B cell (primary cell): ENCODE results near the gene PRXL2B. TPM values are rescaled to one million over a fixed set of nuclear protein-coding genes. Genes with fewer than 3 reads are reported as not detected.

Source experiments
- ATAC-seq: fragments of 200-7000 bp; cut with Tn5 transposase; one replicate; pipeline ENCODE4 v1.10.0; 2021; ENCODE audit warnings: low read depth, mild to moderate bottlenecking, moderate number of reproducible peaks, moderate library complexity
- CTCF ChIA-PET: fragments of 350-600 bp; sonication (Branson Sonifier 250); formaldehyde crosslinking; loops from one replicate; lab custom pipeline; 2021; ENCODE audit warnings: antibody characterized with exemption, inconsistent platforms; lab: Charles Lee
- POLR2A ChIA-PET: fragments of 350-600 bp; sonication (Branson Sonifier 250); formaldehyde crosslinking; loops from one replicate; lab custom pipeline; 2021; ENCODE audit warnings: antibody characterized with exemption; lab: Charles Lee
- DNase-seq: peaks from one replicate; pipeline ENCODE4 v3.0.0; 2013
- H2AFZ ChIP-seq: 2 replicates; pipeline ENCODE4 v1.6.1; 2012; ENCODE audit warnings: mild to moderate bottlenecking, low read depth, low read length; ENCODE audit not compliant: insufficient read depth, poor library complexity, severe bottlenecking
- H3K27ac ChIP-seq, 2 donors: 1 replicate in 1 of 2; 2 replicates in 1 of 2; pipeline ENCODE4 v1.5.1; 2012 to 2013; ENCODE audit warnings: low read length in 2 of 2, mild to moderate bottlenecking in 2 of 2, moderate library complexity in 1 of 2
- H3K27me3 ChIP-seq, 4 experiments: fragments of 200-600 bp in 1 of 4; sonication (generic) in 1 of 4; replicated peaks in 1 of 4; 1 replicate in 2 of 4; 2 replicates in 2 of 4; pipeline versions ENCODE4 v1.6.1 to v1.7.0; 2013 to 2016; ENCODE audit warnings: low read length in 3 of 4, mild to moderate bottlenecking in 2 of 4, mixed read lengths in 1 of 4, moderate library complexity in 1 of 4; ENCODE audit not compliant: insufficient read depth in 4 of 4, control insufficient read depth in 3 of 4; ENCODE audit errors: control extremely low read depth in 1 of 4
- H3K36me3 ChIP-seq, 2 experiments: replicated peaks in 1 of 2; 1 replicate in 1 of 2; 2 replicates in 1 of 2; pipeline versions ENCODE4 v1.6.1 to v1.7.1; 2013; ENCODE audit warnings: low read length in 1 of 2; ENCODE audit not compliant: insufficient read depth in 2 of 2, control insufficient read depth in 1 of 2; ENCODE audit errors: control extremely low read depth in 1 of 2, extremely low read depth in 1 of 2
- H3K4me1 ChIP-seq, 2 donors: fragments of 200-600 bp in 1 of 2; sonication (generic) in 1 of 2; 1 replicate in 1 of 2; 2 replicates in 1 of 2; pipeline versions ENCODE4 v1.5.1 to v1.6.1; 2013 to 2017; ENCODE audit warnings: low read length in 2 of 2; ENCODE audit not compliant: control insufficient read depth in 2 of 2, insufficient read depth in 2 of 2
- H3K4me2 ChIP-seq: replicated peaks from 2 replicates; pipeline ENCODE3; 2012; ENCODE audit warnings: mild to moderate bottlenecking, low read depth, low read length; ENCODE audit not compliant: poor library complexity, severe bottlenecking
- H3K4me3 ChIP-seq, 5 experiments: fragments of 200-600 bp in 1 of 5; sonication (generic) in 1 of 5; 1 replicate in 3 of 5; 2 replicates in 2 of 5; pipeline versions ENCODE4 v1.5.1 to v1.7.0; 2011 to 2016; ENCODE audit warnings: low read length in 4 of 5, mild to moderate bottlenecking in 4 of 5, low read depth in 2 of 5, control low read depth in 1 of 5, moderate library complexity in 1 of 5; ENCODE audit not compliant: insufficient read depth in 1 of 5; ENCODE audit errors: control extremely low read depth in 1 of 5, extremely low read depth in 1 of 5
- H3K79me2 ChIP-seq: fragments of 200-600 bp; sonication (generic); one replicate; pipeline ENCODE4 v1.6.0; 2016; ENCODE audit warnings: low read length; ENCODE audit not compliant: control insufficient read depth, insufficient read depth
- H3K9ac ChIP-seq: fragments of 200-600 bp; sonication (generic); 2 replicates; pipeline ENCODE4 v1.6.1; 2017; ENCODE audit warnings: mild to moderate bottlenecking, low read length, moderate library complexity
- H3K9me3 ChIP-seq, 3 donors: one replicate each; pipeline versions ENCODE4 v1.6.1 to v1.7.1; 2013; ENCODE audit warnings: low read length in 2 of 3; ENCODE audit not compliant: control insufficient read depth in 2 of 3, insufficient read depth in 1 of 3; ENCODE audit errors: control extremely low read depth in 1 of 3
- H4K20me1 ChIP-seq: 2 replicates; pipeline ENCODE4 v1.6.0; 2012; ENCODE audit warnings: mild to moderate bottlenecking, low read length; ENCODE audit not compliant: insufficient read depth, control insufficient read depth, poor library complexity, severe bottlenecking
- H3K27ac Mint-ChIP-seq: one replicate; pipeline ENCODE4 v1.8.0; 2021; ENCODE audit warnings: mixed read lengths
- H3K27me3 Mint-ChIP-seq: one replicate; pipeline ENCODE4 v1.8.0; 2021; ENCODE audit warnings: mixed read lengths
- H3K4me1 Mint-ChIP-seq: one replicate; pipeline ENCODE4 v1.8.0; 2021; ENCODE audit warnings: mixed read lengths
- H3K4me3 Mint-ChIP-seq: one replicate; pipeline ENCODE4 v1.8.0; 2021; ENCODE audit warnings: mixed read lengths
- H3K9me3 Mint-ChIP-seq: one replicate; pipeline ENCODE4 v1.8.0; 2022; ENCODE audit warnings: mixed read lengths; ENCODE audit not compliant: insufficient read depth
- CTCF ChIP-seq: fragments of 200-600 bp; IDR thresholded peaks from one replicate; pipeline ENCODE4 v1.8.0; 2022; ENCODE audit warnings: antibody characterized with exemption, mild to moderate bottlenecking
- EZH2 ChIP-seq: IDR thresholded peaks from 2 replicates; pipeline ENCODE4 v1.6.1; 2012; ENCODE audit warnings: borderline replicate concordance, low read depth, mild to moderate bottlenecking, moderate library complexity, low read length; ENCODE audit not compliant: insufficient read depth, poor library complexity, severe bottlenecking
- WGBS: methylation state at CpG from one replicate; pipeline ENCODE4 v1.1.5; 2013; ENCODE audit warnings: missing lambda C conversion rate; ENCODE audit not compliant: insufficient coverage; 5-methylcytosine and 5-hydroxymethylcytosine counted together
- intact Hi-C: fragments of 100-400 bp; cut with micrococcal nuclease; formaldehyde crosslinking; loops from one replicate; pipeline ENCODE4 v1.10.0; 2022
- polyA plus RNA-seq: library from polyadenylated mRNA; depleted of rRNA; stranded (reverse); fragments of >200 nt; gene quantifications from 2 replicates; pipeline ENCODE4 v1.2.3, GENCODE V29; 2012
- total RNA-seq, 2 donors: library from RNA; stranded (reverse); fragments of 120-200 nt in 1 of 2; gene quantifications; 1 replicate in 1 of 2; 2 replicates in 1 of 2; pipeline versions ENCODE4 v1.2.3 to v1.2.4, GENCODE V29; 2013 to 2022

The PRXL2B gene
- total and polyA plus RNA-seq, 2 donors (not counting 1 experiment from before 2014, with no cell fraction given), result 13.0 to 27.0 TPM

- H3K4me1 ChIP-seq, result peaks cover 31 to 41% of the 10 kb centered on the region in 2 donors
- Mint-ChIP-seq H3K4me3 (peak overlapping the region; percentile 95), H3K27me3 (no peaks in the 10 kb centered on the region)
Observed at GRCh38 chr1:2557482-2558400, 28.8 kb upstream of the PRXL2B start.

More at GRCh38 chr1:2557482-2558400, 28.8 kb upstream of the PRXL2B start:
- H2AFZ ChIP-seq, result no peak overlapping the region
- peaks cover 0 to 3% (median 0%) of the 10 kb centered on the region in 3 donors for H3K9me3 ChIP-seq
- CTCF ChIA-PET, result interaction anchor here (1.5 to 3.9 kb wide), 4 partner anchors 27 to 363 kb away, joined by 5 to 47 read pairs (median 11); partner anchors contain the start of genes FAAP20 and PRXL2B
- peaks cover 0 to 42% of the 10 kb centered on the region in 2 experiments for H3K36me3 ChIP-seq
- no peaks in the 10 kb centered on the region for H3K27me3 ChIP-seq
- peak overlapping the region; percentile 90 for H3K9ac ChIP-seq
- H3K79me2 ChIP-seq, result peaks cover 31% of the 10 kb centered on the region
- ATAC-seq (no peak), DNase-seq (no peak)
- H3K27ac ChIP-seq, result peak overlapping the region; percentile 87 to 99
- 81% methylated on average over 27 of the region's 30 CpGs for WGBS
- peaks cover 51% of the 10 kb centered on the region for H3K4me1 Mint-ChIP-seq
- peak overlapping the region; percentile 82 to 91 (median 85) for H3K4me3 ChIP-seq
- intact Hi-C loops, result no loop called here
- POLR2A ChIA-PET, result interaction anchor here (1.1 to 3.0 kb wide), 8 partner anchors 7 to 31 kb away, joined by 3 to 77 read pairs (median 11); partner anchors contain the start of genes PANK4 and PRXL2B
- H3K9me3 Mint-ChIP-seq, result no peaks in the 10 kb centered on the region
- H3K27ac Mint-ChIP-seq, result peak overlapping the region; percentile 97
- TF ChIP-seq EZH2, result no peak
- no peak for TF ChIP-seq CTCF
- H3K4me2 ChIP-seq, result peak overlapping the region; percentile 100
- H4K20me1 ChIP-seq, result peaks cover 26% of the 10 kb centered on the region
